Uterine smooth muscle cell (primary cell): ENCODE results near the gene STUM. TPM values are rescaled to one million over a fixed set of nuclear protein-coding genes. Genes with fewer than 3 reads are reported as not detected.

ENCODE experiments used
- total RNA-seq: library from RNA; depleted of rRNA; stranded (reverse); fragments of >200 nt; gene quantifications from 2 replicates; pipeline ENCODE4 v1.2.3, GENCODE V29; 2014

The STUM gene, protein sequence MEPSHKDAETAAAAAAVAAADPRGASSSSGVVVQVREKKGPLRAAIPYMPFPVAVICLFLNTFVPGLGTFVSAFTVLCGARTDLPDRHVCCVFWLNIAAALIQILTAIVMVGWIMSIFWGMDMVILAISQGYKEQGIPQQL
- not detected in 2 replicates for total RNA-seq

GRCh38 chr1:226548256-226549093 is at the start of gene STUM:
Gene STUM, plus strand, starts transcription at chr1:226548764. Its CDS starts 141 bp downstream, at chr1:226548905.

Other genes with a start within 250 kb of the STUM start
- 4.1 and 12.4 TPM in 2 replicates for gene LIN9, start 239.6 kb upstream of the STUM start, total RNA-seq
- 92.4 and 173 TPM in 2 replicates for gene PARP1, start 140.7 kb upstream of the STUM start, total RNA-seq
- 10.1 and 11.1 TPM in 2 replicates for gene ITPKB, start 190.5 kb downstream of the STUM start, total RNA-seq